Loucy (cell line): ENCODE data around the gene P2RX7.

Source experiments
- H2AFZ ChIP-seq: fragments of 200-600 bp; sonication (generic); 2 replicates; pipeline ENCODE4 v1.6.0; 2016; ENCODE audit warnings: antibody characterized with exemption, mild to moderate bottlenecking, low read length, moderate library complexity
- H3F3A ChIP-seq: fragments of 200-600 bp; 2 replicates; pipeline ENCODE4 v1.6.0; 2016; ENCODE audit warnings: antibody characterized with exemption, low read depth, mild to moderate bottlenecking
- H3K27me3 ChIP-seq: fragments of 200-600 bp; sonication (generic); 2 replicates; pipeline ENCODE4 v1.6.1; 2014; ENCODE audit warnings: low read length, mild to moderate bottlenecking; ENCODE audit not compliant: insufficient read depth, poor library complexity, severe bottlenecking
- H3K36me3 ChIP-seq: fragments of 200-600 bp; sonication (generic); 2 replicates; pipeline ENCODE4 v1.6.1; 2016; ENCODE audit warnings: low read length; ENCODE audit not compliant: insufficient read depth
- H3K4me1 ChIP-seq: fragments of 200-600 bp; sonication (generic); 2 replicates; pipeline ENCODE4 v1.5.1; 2014; ENCODE audit warnings: low read length, mild to moderate bottlenecking; ENCODE audit not compliant: insufficient read depth, poor library complexity, severe bottlenecking
- H3K4me2 ChIP-seq: fragments of 200-600 bp; sonication (generic); 2 replicates; pipeline ENCODE4 v1.6.0; 2014; ENCODE audit warnings: antibody characterized with exemption, low read length, low read depth, mild to moderate bottlenecking; ENCODE audit not compliant: poor library complexity, severe bottlenecking
- H3K4me3 ChIP-seq: fragments of 200-600 bp; sonication (generic); 2 replicates; pipeline ENCODE4 v1.5.1; 2014; ENCODE audit warnings: low read length, mild to moderate bottlenecking, mixed read lengths; ENCODE audit not compliant: poor library complexity, severe bottlenecking
- H3K79me2 ChIP-seq: fragments of 200-600 bp; sonication (generic); 2 replicates; pipeline ENCODE4 v1.6.1; 2014; ENCODE audit warnings: low read length; ENCODE audit not compliant: insufficient read depth
- H3K9ac ChIP-seq: fragments of 200-600 bp; sonication (generic); 2 replicates; pipeline ENCODE4 v1.6.0; 2014; ENCODE audit warnings: mild to moderate bottlenecking, low read depth, low read length, moderate library complexity; ENCODE audit not compliant: poor library complexity, severe bottlenecking
- H3K9me2 ChIP-seq: fragments of 200-600 bp; sonication (generic); replicated peaks from 2 replicates; pipeline ENCODE4 v1.6.1; 2016; ENCODE audit warnings: low read depth, low read length, mixed read lengths
- H3K9me3 ChIP-seq: fragments of 200-600 bp; sonication (generic); 2 replicates; pipeline ENCODE4 v1.6.1; 2014; ENCODE audit warnings: mild to moderate bottlenecking, antibody characterized with exemption, low read length, low read depth; ENCODE audit not compliant: insufficient read depth
- H4K20me1 ChIP-seq: fragments of 200-600 bp; sonication (generic); 2 replicates; pipeline ENCODE4 v1.6.0; 2014; ENCODE audit warnings: antibody characterized with exemption, low read length, mild to moderate bottlenecking; ENCODE audit not compliant: insufficient read depth, poor library complexity, severe bottlenecking
- EZH2phosphoT487 ChIP-seq: fragments of 200-600 bp; IDR thresholded peaks from 2 replicates; pipeline ENCODE4 v1.6.1; 2018; ENCODE audit warnings: antibody characterized with exemption, mild to moderate bottlenecking, moderate library complexity, borderline replicate concordance
- TF ChIP-seq, protein P1 (sequence below): fragments of 200-600 bp; sonication (generic); conservative IDR thresholded peaks from 2 replicates; pipeline ENCODE4 v1.5.1; 2014; ENCODE audit warnings: mild to moderate bottlenecking, antibody characterized with exemption, low read length

The P2RX7 gene

GRCh38 chr12:121113057-121113456 is 19.6 kb upstream of the P2RX7 start:
- TF ChIP-seq, protein P1, sequence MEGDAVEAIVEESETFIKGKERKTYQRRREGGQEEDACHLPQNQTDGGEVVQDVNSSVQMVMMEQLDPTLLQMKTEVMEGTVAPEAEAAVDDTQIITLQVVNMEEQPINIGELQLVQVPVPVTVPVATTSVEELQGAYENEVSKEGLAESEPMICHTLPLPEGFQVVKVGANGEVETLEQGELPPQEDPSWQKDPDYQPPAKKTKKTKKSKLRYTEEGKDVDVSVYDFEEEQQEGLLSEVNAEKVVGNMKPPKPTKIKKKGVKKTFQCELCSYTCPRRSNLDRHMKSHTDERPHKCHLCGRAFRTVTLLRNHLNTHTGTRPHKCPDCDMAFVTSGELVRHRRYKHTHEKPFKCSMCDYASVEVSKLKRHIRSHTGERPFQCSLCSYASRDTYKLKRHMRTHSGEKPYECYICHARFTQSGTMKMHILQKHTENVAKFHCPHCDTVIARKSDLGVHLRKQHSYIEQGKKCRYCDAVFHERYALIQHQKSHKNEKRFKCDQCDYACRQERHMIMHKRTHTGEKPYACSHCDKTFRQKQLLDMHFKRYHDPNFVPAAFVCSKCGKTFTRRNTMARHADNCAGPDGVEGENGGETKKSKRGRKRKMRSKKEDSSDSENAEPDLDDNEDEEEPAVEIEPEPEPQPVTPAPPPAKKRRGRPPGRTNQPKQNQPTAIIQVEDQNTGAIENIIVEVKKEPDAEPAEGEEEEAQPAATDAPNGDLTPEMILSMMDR: no peak
- TF ChIP-seq EZH2phosphoT487: no peak
- Histone ChIP-seq H3K9ac (no peak overlapping the region), H3K4me1 (no peaks in the 10 kb centered on the region), H3K9me3 (no peaks in the 10 kb centered on the region), H3K36me3 (no peaks in the 10 kb centered on the region), H3K27me3 (no peaks in the 10 kb centered on the region), H3F3A (no peaks in the 10 kb centered on the region), H3K4me3 (no peak overlapping the region), H2AFZ (no peak overlapping the region), H3K9me2 (no peaks in the 10 kb centered on the region), H3K4me2 (no peak overlapping the region), H3K79me2 (no peaks in the 10 kb centered on the region), H4K20me1 (no peaks in the 10 kb centered on the region)

DNA sequence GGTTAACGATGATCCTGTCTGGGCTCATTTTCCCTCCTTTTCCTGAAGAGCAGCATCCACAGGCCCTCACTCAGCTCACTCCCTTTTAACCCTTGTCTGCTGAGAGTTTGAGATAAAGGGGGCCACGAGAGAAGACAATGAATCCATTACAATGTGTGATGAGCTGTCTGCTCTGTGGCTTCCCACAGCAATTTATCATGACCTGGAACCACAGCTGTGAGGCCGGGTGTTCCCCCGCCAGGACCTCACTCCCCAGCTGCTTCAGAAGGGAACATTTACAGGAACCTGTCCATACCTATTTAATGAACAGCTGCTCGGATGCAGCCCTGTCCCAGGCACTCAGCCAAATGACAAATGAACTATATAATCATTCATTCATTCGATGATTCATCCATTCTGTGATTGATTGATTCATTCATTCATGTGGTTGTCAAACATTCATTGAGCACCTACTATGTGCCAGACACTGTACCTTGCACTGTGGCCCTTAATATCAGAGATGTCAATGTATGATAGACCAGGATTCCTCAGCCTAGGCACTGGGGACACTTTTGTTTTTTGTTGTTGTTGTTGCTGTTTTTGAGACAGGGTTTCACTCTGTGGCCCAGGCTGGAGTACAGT is 18.5 kb upstream of the P2RX7 start:
- H3K79me2 ChIP-seq: no peaks in the 10 kb centered on the region
- H3K4me2 ChIP-seq: no peak overlapping the region

DNA sequence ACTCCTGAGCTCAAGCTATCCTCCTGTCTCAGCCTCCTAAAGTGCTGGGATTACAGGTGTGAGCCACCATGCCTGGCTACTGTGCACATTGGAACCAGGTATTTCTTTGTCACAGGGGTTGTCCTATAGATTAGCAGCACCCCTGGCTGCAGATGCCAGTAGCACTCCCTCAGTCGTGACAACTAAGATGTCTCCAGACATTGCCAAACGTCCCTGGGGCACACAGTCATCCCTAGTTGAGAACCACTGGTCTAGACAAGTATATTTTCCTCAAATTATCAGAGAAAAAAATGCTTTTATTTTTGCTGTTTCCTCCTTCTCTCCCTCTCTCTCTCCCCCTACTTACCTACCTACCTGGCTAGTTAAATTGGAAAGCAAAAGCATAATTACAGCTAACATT is 17.9 kb upstream of the P2RX7 start:
- no peaks in the 10 kb centered on the region for H4K20me1 ChIP-seq
- H3K4me1 ChIP-seq: no peaks in the 10 kb centered on the region
- no peaks in the 10 kb centered on the region for H3K9me2 ChIP-seq
- TF ChIP-seq, protein P1: no peak
- no peak for TF ChIP-seq EZH2phosphoT487
- H2AFZ ChIP-seq: no peak overlapping the region
- H3K9ac ChIP-seq: no peak overlapping the region
- no peaks in the 10 kb centered on the region for H3K36me3 ChIP-seq
- H3F3A ChIP-seq: no peaks in the 10 kb centered on the region
- no peaks in the 10 kb centered on the region for H3K79me2 ChIP-seq
- no peaks in the 10 kb centered on the region for H3K9me3 ChIP-seq
- no peak overlapping the region for H3K4me3 ChIP-seq
- H3K27me3 ChIP-seq: no peaks in the 10 kb centered on the region
- H3K4me2 ChIP-seq: no peak overlapping the region

More for the DNA sequence above, 18.5 kb upstream of the P2RX7 start:
- TF ChIP-seq, protein P1: no peak
- TF ChIP-seq EZH2phosphoT487: no peak
- Histone ChIP-seq H3K36me3 (no peaks in the 10 kb centered on the region), H3K9ac (no peak overlapping the region), H3K4me1 (no peaks in the 10 kb centered on the region), H3K9me2 (no peaks in the 10 kb centered on the region), H3K9me3 (no peaks in the 10 kb centered on the region), H2AFZ (no peak overlapping the region), H3K27me3 (no peaks in the 10 kb centered on the region), H4K20me1 (no peaks in the 10 kb centered on the region), H3K4me3 (no peak overlapping the region), H3F3A (no peaks in the 10 kb centered on the region)
